ENCODE results near the gene CRHR1.

The CRHR1 gene

DNA sequence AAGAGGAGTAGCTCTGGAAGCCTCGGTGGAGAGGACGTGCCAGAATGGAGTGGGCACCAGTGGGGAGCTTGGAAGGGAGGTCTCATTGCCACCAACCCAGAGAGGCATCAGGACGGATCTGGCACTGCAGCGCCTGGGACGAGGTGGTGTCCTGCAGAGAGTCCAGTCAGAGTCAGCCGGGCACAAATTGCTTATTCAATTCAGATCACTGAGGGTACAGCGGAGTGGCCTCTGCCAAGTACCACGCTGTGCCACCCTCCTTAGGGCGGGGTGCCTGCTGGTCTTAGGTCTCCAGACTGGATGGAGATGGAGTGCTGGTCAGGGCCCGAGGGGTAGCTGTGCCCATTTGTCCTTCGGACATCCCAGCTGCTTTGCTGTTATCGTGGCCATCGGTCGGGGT, 41.7 kb downstream of the CRHR1 start:
- H3K4me3 ChIP-seq, result no peak overlapping the region
- TF ChIP-seq FOXP2 (optimal IDR thresholded peaks at IDR 0.05; ENCODE audit: control extremely low read depth, extremely low read length, insufficient read depth) (no peak), POLR2AphosphoS5 (IDR thresholded peaks at IDR 0.05; ENCODE audit: borderline replicate concordance, low read depth, low read length) (no peak), EZH2 (IDR thresholded peaks at IDR 0.05) (no peak)
- DNase-seq (ENCODE audit: low read depth, low spot score), result no peak
- no peak overlapping the region for H3K27ac ChIP-seq
- no peak overlapping the region for H3K9ac ChIP-seq (ENCODE audit: insufficient read length)
- no peaks in the 10 kb centered on the region for H3K36me3 ChIP-seq (ENCODE audit: insufficient read depth, low read length)
- H3K9me3 ChIP-seq (ENCODE audit: low read depth, low read length), result no peaks in the 10 kb centered on the region

DNA sequence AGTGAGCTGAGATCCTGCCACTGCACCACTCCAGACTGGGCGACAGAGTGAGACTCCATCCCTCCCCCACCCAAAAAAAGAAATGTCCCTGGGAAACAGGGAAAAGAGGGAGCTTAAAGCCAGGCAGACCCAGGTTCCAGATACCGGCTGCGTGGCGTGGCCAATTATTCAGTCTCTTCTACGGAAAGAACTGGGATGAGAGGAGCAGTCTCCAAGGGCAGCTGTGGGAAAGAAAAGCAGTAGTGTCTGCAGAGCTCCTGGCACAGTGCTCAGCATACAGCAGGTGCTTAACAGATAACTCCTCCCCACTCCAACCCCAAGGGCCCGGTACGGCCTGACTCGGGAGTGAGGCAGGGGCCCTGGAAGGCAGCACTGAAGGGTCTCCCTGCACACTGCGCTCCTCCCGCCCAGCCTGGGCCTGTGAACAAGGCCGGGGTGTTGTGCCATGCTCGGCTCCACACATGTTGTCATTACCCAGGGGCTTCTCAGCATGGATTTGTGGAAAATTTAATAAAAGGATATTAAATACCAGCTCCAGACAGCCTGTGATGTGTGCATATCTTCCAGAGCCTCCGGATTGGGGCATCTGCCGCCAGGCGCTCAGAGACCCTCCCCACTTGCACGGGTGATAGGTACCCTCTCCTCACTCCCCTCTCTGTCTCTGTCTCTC, 42.9 kb downstream of the CRHR1 start:
- no peak for TF ChIP-seq POLR2AphosphoS5 (IDR thresholded peaks at IDR 0.05; ENCODE audit: borderline replicate concordance, low read depth, low read length)
- no peak for TF ChIP-seq FOXP2 (optimal IDR thresholded peaks at IDR 0.05; ENCODE audit: control extremely low read depth, extremely low read length, insufficient read depth)
- TF ChIP-seq EZH2 (IDR thresholded peaks at IDR 0.05), result no peak
- no peak overlapping the region for H3K27ac ChIP-seq

GRCh38 chr17:45828171-45828570, 44.1 kb downstream of the CRHR1 start:
- Histone ChIP-seq H3K9ac (ENCODE audit: insufficient read length) (no peak overlapping the region), H3K4me3 (no peak overlapping the region), H3K27ac (no peak overlapping the region), H3K9me3 (ENCODE audit: low read depth, low read length) (no peaks in the 10 kb centered on the region), H3K36me3 (ENCODE audit: insufficient read depth, low read length) (no peaks in the 10 kb centered on the region)
- no peak for DNase-seq (ENCODE audit: low read depth, low spot score)
- TF ChIP-seq EZH2 (IDR thresholded peaks at IDR 0.05), result no peak
- TF ChIP-seq FOXP2 (optimal IDR thresholded peaks at IDR 0.05; ENCODE audit: control extremely low read depth, extremely low read length, insufficient read depth), result no peak
- no peak for TF ChIP-seq POLR2AphosphoS5 (IDR thresholded peaks at IDR 0.05; ENCODE audit: borderline replicate concordance, low read depth, low read length)

More for the DNA sequence above, 42.9 kb downstream of the CRHR1 start:
- no peak overlapping the region for H3K4me3 ChIP-seq
- H3K36me3 ChIP-seq (ENCODE audit: insufficient read depth, low read length), result no peaks in the 10 kb centered on the region
- no peak for DNase-seq (ENCODE audit: low read depth, low spot score)
- no peak overlapping the region for H3K9ac ChIP-seq (ENCODE audit: insufficient read length)
- H3K9me3 ChIP-seq (ENCODE audit: low read depth, low read length), result no peaks in the 10 kb centered on the region

- Histone ChIP-seq H3K4me3 (no peak overlapping the region), H3K36me3 (ENCODE audit: insufficient read depth, low read length) (no peaks in the 10 kb centered on the region), H3K9ac (ENCODE audit: insufficient read length) (no peak overlapping the region), H3K9me3 (ENCODE audit: low read depth, low read length) (no peaks in the 10 kb centered on the region), H3K27ac (no peak overlapping the region)
- no peak for TF ChIP-seq EZH2 (IDR thresholded peaks at IDR 0.05)
- no peak for TF ChIP-seq POLR2AphosphoS5 (IDR thresholded peaks at IDR 0.05; ENCODE audit: borderline replicate concordance, low read depth, low read length)
- DNase-seq (ENCODE audit: low read depth, low spot score), result no peak
These were observed 44.5 kb downstream of the CRHR1 start for GRCh38 chr17:45828582-45829133.

GRCh38 chr17:45833920-45834319, 49.8 kb downstream of the CRHR1 start:
- Histone ChIP-seq H3K4me3 (no peak overlapping the region), H3K9me3 (ENCODE audit: low read depth, low read length) (no peaks in the 10 kb centered on the region), H3K27ac (no peak overlapping the region), H3K36me3 (ENCODE audit: insufficient read depth, low read length) (no peaks in the 10 kb centered on the region), H3K9ac (ENCODE audit: insufficient read length) (no peak overlapping the region)
- DNase-seq (ENCODE audit: low read depth, low spot score), result no peak
- TF ChIP-seq POLR2AphosphoS5 (IDR thresholded peaks at IDR 0.05; ENCODE audit: borderline replicate concordance, low read depth, low read length) (no peak), EZH2 (IDR thresholded peaks at IDR 0.05) (no peak), FOXP2 (optimal IDR thresholded peaks at IDR 0.05; ENCODE audit: control extremely low read depth, extremely low read length, insufficient read depth) (no peak)

DNA sequence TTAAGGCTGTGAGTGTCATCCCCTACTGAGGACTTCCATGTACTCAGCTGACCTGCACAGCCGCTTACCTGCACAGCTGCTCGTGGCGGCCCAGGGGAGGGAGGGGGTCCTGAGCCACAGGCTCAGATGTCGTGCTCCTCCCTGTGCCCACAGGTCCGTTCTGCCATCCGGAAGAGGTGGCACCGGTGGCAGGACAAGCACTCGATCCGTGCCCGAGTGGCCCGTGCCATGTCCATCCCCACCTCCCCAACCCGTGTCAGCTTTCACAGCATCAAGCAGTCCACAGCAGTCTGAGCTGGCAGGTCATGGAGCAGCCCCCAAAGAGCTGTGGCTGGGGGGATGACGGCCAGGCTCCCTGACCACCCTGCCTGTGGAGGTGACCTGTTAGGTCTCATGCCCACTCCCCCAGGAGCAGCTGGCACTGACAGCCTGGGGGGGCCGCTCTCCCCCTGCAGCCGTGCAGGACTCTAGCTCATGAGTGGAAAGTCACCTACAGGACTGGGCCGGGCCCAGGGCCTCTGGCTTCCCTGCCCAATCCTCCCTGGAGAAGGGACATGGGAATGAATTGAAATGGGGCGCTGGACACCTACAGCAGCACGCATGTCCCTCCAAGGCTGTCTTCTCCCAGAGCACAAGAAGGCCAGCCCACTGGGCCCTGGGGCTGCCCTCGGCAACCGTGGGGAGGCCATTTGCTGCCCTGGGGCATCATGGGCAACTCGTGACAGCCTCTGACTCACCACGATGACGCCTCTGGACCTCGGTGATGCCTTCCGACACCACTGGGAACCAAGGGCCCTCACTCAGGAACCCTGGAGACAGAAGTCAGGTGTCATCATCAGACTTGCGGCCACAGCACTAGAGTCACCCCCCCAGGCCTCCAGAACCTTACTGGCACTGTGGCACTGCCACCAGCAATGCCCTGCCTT, 50.6 kb downstream of the CRHR1 start:
- Histone ChIP-seq H3K36me3 (ENCODE audit: insufficient read depth, low read length) (no peaks in the 10 kb centered on the region), H3K27ac (no peak overlapping the region), H3K9ac (ENCODE audit: insufficient read length) (no peak overlapping the region), H3K4me3 (no peak overlapping the region), H3K9me3 (ENCODE audit: low read depth, low read length) (no peaks in the 10 kb centered on the region)
- DNase-seq (ENCODE audit: low read depth, low spot score), result no peak
- TF ChIP-seq FOXP2 (optimal IDR thresholded peaks at IDR 0.05; ENCODE audit: control extremely low read depth, extremely low read length, insufficient read depth), result no peak
- no peak for TF ChIP-seq EZH2 (IDR thresholded peaks at IDR 0.05)
- no peak for TF ChIP-seq POLR2AphosphoS5 (IDR thresholded peaks at IDR 0.05; ENCODE audit: borderline replicate concordance, low read depth, low read length)

- TF ChIP-seq EZH2 (IDR thresholded peaks at IDR 0.05) (no peak), POLR2AphosphoS5 (IDR thresholded peaks at IDR 0.05; ENCODE audit: borderline replicate concordance, low read depth, low read length) (no peak), FOXP2 (optimal IDR thresholded peaks at IDR 0.05; ENCODE audit: control extremely low read depth, extremely low read length, insufficient read depth) (no peak)
- Histone ChIP-seq H3K9ac (ENCODE audit: insufficient read length) (no peak overlapping the region), H3K27ac (no peak overlapping the region), H3K36me3 (ENCODE audit: insufficient read depth, low read length) (no peaks in the 10 kb centered on the region), H3K9me3 (ENCODE audit: low read depth, low read length) (no peaks in the 10 kb centered on the region), H3K4me3 (no peak overlapping the region)
- no peak for DNase-seq (ENCODE audit: low read depth, low spot score)
These were observed 51.4 kb downstream of the CRHR1 start for GRCh38 chr17:45835481-45835880.
